HG03060 (cell line): ENCODE data around the gene SMARCB1.

Source experiments
- ATAC-seq: cut with Tn5 transposase; IDR thresholded peaks from one replicate; pipeline ENCODE4 v1.9.1; 2021; ENCODE audit warnings: low read depth, moderate number of reproducible peaks; ENCODE audit not compliant: unreplicated experiment

Gene SMARCB1

GRCh38 chr22:23874871-23875270, 88.1 kb downstream of the SMARCB1 start:
- no peak for ATAC-seq

GRCh38 chr22:23875801-23876200, 89.0 kb downstream of the SMARCB1 start:
- no peak for ATAC-seq

GRCh38 chr22:23877566-23877965, 90.8 kb downstream of the SMARCB1 start:
- no peak for ATAC-seq

- ATAC-seq: no peak
These were observed 91.5 kb downstream of the SMARCB1 start for GRCh38 chr22:23878219-23878618.

- no peak for ATAC-seq
These were observed 95.6 kb downstream of the SMARCB1 start for GRCh38 chr22:23882370-23882769.

GRCh38 chr22:23883658-23884057, 96.9 kb downstream of the SMARCB1 start:
- no peak for ATAC-seq

- no peak for ATAC-seq
These were observed 97.4 kb downstream of the SMARCB1 start for GRCh38 chr22:23884140-23884539.
